HL-60 (cell line): ENCODE data around the gene ATXN7L1.
"Not testable (repeated sequence)": the region's sequence is repeated elsewhere in the genome, so short reads cannot be mapped to it uniquely, and the experiment has no call there.

Experiments used
- DNase-seq, 2 experiments: peaks; one replicate each; pipeline ENCODE4 v3.0.0-alpha.2; 2010 to 2020; ENCODE audit warnings: low read depth in 1 of 2, low spot score in 1 of 2
- H3K27ac ChIP-seq: fragments of 250-450 bp; sonication (Bioruptor Pico); replicated peaks from 2 replicates; pipeline ENCODE4 v1.5.1; 2020; ENCODE audit warnings: mild to moderate bottlenecking, moderate library complexity
- H3K27me3 ChIP-seq: fragments of 250-450 bp; sonication (Bioruptor Pico); 2 replicates; pipeline ENCODE4 v1.5.1; 2021; ENCODE audit warnings: mild to moderate bottlenecking, moderate library complexity; ENCODE audit not compliant: insufficient read depth, poor library complexity, severe bottlenecking
- H3K4me3 ChIP-seq: replicated peaks from 2 replicates; pipeline ENCODE4 v1.5.1; 2011; ENCODE audit warnings: mild to moderate bottlenecking, control low read depth, low read length; ENCODE audit not compliant: insufficient read depth
- GABPA ChIP-seq: IDR thresholded peaks from 2 replicates; pipeline ENCODE4 v1.6.1; 2012; ENCODE audit warnings: low read depth
- POLR2AphosphoS5 ChIP-seq: IDR thresholded peaks from 2 replicates; pipeline ENCODE4 v1.6.1; 2012; ENCODE audit warnings: low read depth
- REST ChIP-seq: IDR thresholded peaks from 2 replicates; pipeline ENCODE4 v1.6.1; 2012; ENCODE audit warnings: low read depth; ENCODE audit not compliant: insufficient replicate concordance
- SPI1 ChIP-seq: IDR thresholded peaks from 2 replicates; pipeline ENCODE4 v1.6.1; 2012; ENCODE audit warnings: low read depth, mild to moderate bottlenecking, borderline replicate concordance
- TF ChIP-seq, protein P1 (sequence below): IDR thresholded peaks from one replicate; pipeline ENCODE4 v1.5.1; 2011; ENCODE audit warnings: low read length, control low read depth, inconsistent platforms; ENCODE audit not compliant: insufficient read depth

Gene ATXN7L1

GRCh38 chr7:105602325-105603305 is 273.8 kb downstream of the ATXN7L1 start:
- H3K27me3 ChIP-seq: no peaks in the 10 kb centered on the region
- no peak for TF ChIP-seq GABPA
- no peak for TF ChIP-seq REST
- TF ChIP-seq, protein P1, sequence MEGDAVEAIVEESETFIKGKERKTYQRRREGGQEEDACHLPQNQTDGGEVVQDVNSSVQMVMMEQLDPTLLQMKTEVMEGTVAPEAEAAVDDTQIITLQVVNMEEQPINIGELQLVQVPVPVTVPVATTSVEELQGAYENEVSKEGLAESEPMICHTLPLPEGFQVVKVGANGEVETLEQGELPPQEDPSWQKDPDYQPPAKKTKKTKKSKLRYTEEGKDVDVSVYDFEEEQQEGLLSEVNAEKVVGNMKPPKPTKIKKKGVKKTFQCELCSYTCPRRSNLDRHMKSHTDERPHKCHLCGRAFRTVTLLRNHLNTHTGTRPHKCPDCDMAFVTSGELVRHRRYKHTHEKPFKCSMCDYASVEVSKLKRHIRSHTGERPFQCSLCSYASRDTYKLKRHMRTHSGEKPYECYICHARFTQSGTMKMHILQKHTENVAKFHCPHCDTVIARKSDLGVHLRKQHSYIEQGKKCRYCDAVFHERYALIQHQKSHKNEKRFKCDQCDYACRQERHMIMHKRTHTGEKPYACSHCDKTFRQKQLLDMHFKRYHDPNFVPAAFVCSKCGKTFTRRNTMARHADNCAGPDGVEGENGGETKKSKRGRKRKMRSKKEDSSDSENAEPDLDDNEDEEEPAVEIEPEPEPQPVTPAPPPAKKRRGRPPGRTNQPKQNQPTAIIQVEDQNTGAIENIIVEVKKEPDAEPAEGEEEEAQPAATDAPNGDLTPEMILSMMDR: no peak
- no peak for TF ChIP-seq SPI1
- TF ChIP-seq POLR2AphosphoS5: no peak
- H3K4me3 ChIP-seq: no peak overlapping the region

DNA sequence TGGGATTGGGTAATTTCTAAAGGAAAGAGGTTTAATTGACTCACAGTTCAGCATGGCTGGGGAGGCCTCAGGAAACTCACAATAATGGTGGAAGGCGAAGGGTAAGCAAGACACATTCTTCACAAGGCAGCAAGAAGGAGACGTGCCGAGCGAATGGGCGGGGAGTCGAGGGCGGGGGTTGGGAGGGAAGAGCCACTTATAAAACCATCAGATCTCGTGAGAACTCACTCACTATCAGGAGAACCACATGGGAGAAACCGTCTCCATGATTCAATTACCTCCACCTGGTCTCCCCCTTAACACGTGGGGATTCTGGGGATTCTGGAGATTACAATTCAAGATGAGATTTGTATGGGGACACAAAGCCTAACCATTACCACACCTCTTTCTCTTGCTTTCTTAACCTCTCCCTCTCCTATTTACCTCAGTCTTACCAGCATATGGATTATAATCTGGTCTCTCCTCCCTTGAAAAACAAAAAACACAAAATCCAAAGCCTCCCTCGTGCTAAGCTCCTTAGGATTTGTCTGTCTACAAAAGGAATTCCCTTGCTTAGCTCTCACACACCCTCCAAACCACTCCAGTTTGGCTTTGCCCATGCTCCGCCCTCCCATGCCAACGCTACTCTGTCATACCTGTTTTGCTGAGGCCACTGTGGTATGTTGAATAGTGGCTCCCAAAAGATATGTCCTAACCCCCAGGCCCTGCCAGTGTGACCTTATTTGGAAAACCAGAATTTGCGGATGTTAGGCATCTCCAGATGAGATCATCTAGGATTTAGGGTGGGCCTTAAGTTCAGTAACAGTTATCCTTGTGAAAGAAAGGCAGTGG is 275.5 kb downstream of the ATXN7L1 start:
- H3K27ac ChIP-seq: no peak overlapping the region
- DNase-seq: no peak
- TF ChIP-seq REST: no peak
- TF ChIP-seq SPI1: no peak
- TF ChIP-seq GABPA: no peak
- TF ChIP-seq, protein P1: no peak
- no peak for TF ChIP-seq POLR2AphosphoS5

More at GRCh38 chr7:105602325-105603305, 273.8 kb downstream of the ATXN7L1 start:
- H3K27ac ChIP-seq: no peak overlapping the region
- no peak for DNase-seq

DNA sequence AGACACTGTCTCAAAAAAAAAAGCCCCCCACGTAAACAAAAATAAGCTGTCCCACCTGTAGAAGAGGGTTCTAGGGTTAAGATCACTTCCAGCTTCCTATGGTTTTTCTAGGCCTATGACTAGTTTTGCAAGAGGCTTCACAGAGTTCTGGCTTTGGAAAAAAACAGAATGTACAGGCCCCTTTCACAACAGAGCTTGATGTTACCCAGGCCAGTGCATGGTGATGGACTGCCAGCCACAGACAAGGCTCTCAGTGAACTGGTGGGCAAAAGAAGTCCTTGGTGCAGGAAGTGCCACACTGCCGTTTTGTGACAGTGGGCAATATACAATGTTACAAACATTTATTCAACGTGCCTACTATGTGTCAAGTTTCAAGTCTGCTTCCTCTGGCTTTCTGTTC is 276.8 kb downstream of the ATXN7L1 start:
- H3K4me3 ChIP-seq: no peak overlapping the region

More for the DNA sequence above, 275.5 kb downstream of the ATXN7L1 start:
- H3K27me3 ChIP-seq: no peaks in the 10 kb centered on the region
- no peak overlapping the region for H3K4me3 ChIP-seq

GRCh38 chr7:105599080-105599479 is 277.3 kb downstream of the ATXN7L1 start:
- H3K4me3 ChIP-seq, H3K27me3 ChIP-seq, DNase-seq, H3K27ac ChIP-seq: not testable (repeated sequence)

More for the DNA sequence above, 276.8 kb downstream of the ATXN7L1 start:
- Histone ChIP-seq H3K27me3 (no peaks in the 10 kb centered on the region), H3K27ac (no peak overlapping the region)
- DNase-seq: no peak
- TF ChIP-seq POLR2AphosphoS5: no peak
